SU-DHL-6 (cell line): ENCODE measurements around the gene POU2F3.

ENCODE experiments used
- H2AFZ ChIP-seq: fragments of 200-600 bp; sonication (generic); 2 replicates; pipeline ENCODE4 v1.6.1; 2014; ENCODE audit warnings: low read depth, mild to moderate bottlenecking, moderate library complexity, mixed read lengths, antibody characterized with exemption, low read length; ENCODE audit not compliant: severe bottlenecking
- H3F3A ChIP-seq: fragments of 200-600 bp; shearing (Covaris generic); 2 replicates; pipeline ENCODE4 v1.6.0; 2016; ENCODE audit warnings: antibody characterized with exemption, mild to moderate bottlenecking; ENCODE audit not compliant: insufficient read depth
- H3K27ac ChIP-seq: fragments of 200-600 bp; sonication (generic); 2 replicates; pipeline ENCODE4 v1.5.1; 2016; ENCODE audit warnings: low read depth, mild to moderate bottlenecking, low read length, moderate library complexity, mixed read lengths
- H3K27me3 ChIP-seq: fragments of 200-600 bp; sonication (generic), shearing (Covaris generic); 2 replicates; pipeline ENCODE4 v1.6.0; 2014; ENCODE audit warnings: mild to moderate bottlenecking, low read length
- H3K36me3 ChIP-seq: fragments of 200-600 bp; sonication (generic); 2 replicates; pipeline ENCODE4 v1.6.1; 2014; ENCODE audit warnings: mild to moderate bottlenecking, low read length, mixed read lengths
- H3K4me2 ChIP-seq: fragments of 300-600, 200-600 bp; shearing (Covaris generic), sonication (generic); 2 replicates; pipeline ENCODE4 v1.6.0; 2014; ENCODE audit warnings: low read length, low read depth, mild to moderate bottlenecking; ENCODE audit not compliant: poor library complexity, severe bottlenecking
- H3K4me3 ChIP-seq: fragments of 200-600 bp; sonication (generic); 2 replicates; pipeline ENCODE4 v1.5.1; 2014; ENCODE audit warnings: antibody characterized with exemption, low read length, mild to moderate bottlenecking, mixed read lengths; ENCODE audit not compliant: insufficient read depth, poor library complexity, severe bottlenecking
- H3K79me2 ChIP-seq: fragments of 200-600 bp; sonication (generic); 2 replicates; pipeline ENCODE4 v1.6.1; 2014; ENCODE audit warnings: mild to moderate bottlenecking, low read length, moderate library complexity; ENCODE audit not compliant: insufficient read depth
- H3K9ac ChIP-seq: fragments of 200-600 bp; sonication (generic); 2 replicates; pipeline ENCODE4 v1.7.0; 2014; ENCODE audit warnings: mild to moderate bottlenecking, low read length
- H3K9me2 ChIP-seq: fragments of 200-600 bp; sonication (generic); replicated peaks from 2 replicates; pipeline ENCODE4 v1.6.1; 2014; ENCODE audit warnings: low read length; ENCODE audit not compliant: insufficient read depth
- H3K9me3 ChIP-seq: fragments of 200-600 bp; sonication (generic); 2 replicates; pipeline ENCODE4 v1.6.1; 2014; ENCODE audit warnings: low read length, mixed read lengths; ENCODE audit not compliant: insufficient read depth
- H4K20me1 ChIP-seq: fragments of 200-600 bp; sonication (generic); 2 replicates; pipeline ENCODE4 v1.6.1; 2014; ENCODE audit warnings: low read depth, mild to moderate bottlenecking, antibody characterized with exemption, low read length, moderate library complexity, mixed read lengths
- CTCF ChIP-seq: fragments of 200-600 bp; sonication (generic); IDR thresholded peaks from one replicate; pipeline ENCODE4 v1.5.1; 2017; ENCODE audit warnings: antibody characterized with exemption, mild to moderate bottlenecking, low read length, moderate library complexity; ENCODE audit not compliant: insufficient read depth, poor library complexity, severe bottlenecking
- EZH2phosphoT487 ChIP-seq: fragments of 200-600 bp; sonication (generic), shearing (Covaris generic); conservative IDR thresholded peaks from 2 replicates; pipeline ENCODE4 v1.6.1; 2018; ENCODE audit warnings: mild to moderate bottlenecking, antibody characterized with exemption, low read length, moderate library complexity, mixed read lengths

Gene POU2F3

GRCh38 chr11:120224361-120224760 is 15.6 kb upstream of the POU2F3 start:
- H4K20me1 ChIP-seq: no peaks in the 10 kb centered on the region
- no peak overlapping the region for H3K4me2 ChIP-seq
- no peak for TF ChIP-seq EZH2phosphoT487
- no peak for TF ChIP-seq CTCF
- no peak overlapping the region for H3K4me3 ChIP-seq
- no peaks in the 10 kb centered on the region for H3K79me2 ChIP-seq
- no peaks in the 10 kb centered on the region for H3K36me3 ChIP-seq
- H3K27ac ChIP-seq: no peak overlapping the region
- no peak overlapping the region for H3K9ac ChIP-seq
- H3K9me3 ChIP-seq: no peaks in the 10 kb centered on the region
- no peaks in the 10 kb centered on the region for H3K9me2 ChIP-seq
- H3K27me3 ChIP-seq: no peaks in the 10 kb centered on the region
- H3F3A ChIP-seq: no peaks in the 10 kb centered on the region
- no peak overlapping the region for H2AFZ ChIP-seq

GRCh38 chr11:120224972-120225909 is 14.7 kb upstream of the POU2F3 start:
- Histone ChIP-seq H4K20me1 (no peaks in the 10 kb centered on the region), H3K27me3 (no peaks in the 10 kb centered on the region), H3K4me3 (no peak overlapping the region), H2AFZ (no peak overlapping the region), H3K36me3 (no peaks in the 10 kb centered on the region), H3K9me2 (no peaks in the 10 kb centered on the region), H3K4me2 (no peak overlapping the region), H3F3A (no peaks in the 10 kb centered on the region), H3K9me3 (no peaks in the 10 kb centered on the region), H3K79me2 (no peaks in the 10 kb centered on the region), H3K9ac (no peak overlapping the region), H3K27ac (no peak overlapping the region)
- TF ChIP-seq EZH2phosphoT487: no peak
- no peak for TF ChIP-seq CTCF

GRCh38 chr11:120226242-120226641 is 13.7 kb upstream of the POU2F3 start:
- Histone ChIP-seq H3F3A (no peaks in the 10 kb centered on the region), H4K20me1 (no peaks in the 10 kb centered on the region), H3K36me3 (no peaks in the 10 kb centered on the region), H3K27me3 (no peaks in the 10 kb centered on the region), H3K79me2 (no peaks in the 10 kb centered on the region), H2AFZ (no peak overlapping the region), H3K9ac (no peak overlapping the region), H3K9me2 (no peaks in the 10 kb centered on the region), H3K4me2 (no peak overlapping the region), H3K27ac (no peak overlapping the region), H3K9me3 (no peaks in the 10 kb centered on the region), H3K4me3 (no peak overlapping the region)
- TF ChIP-seq EZH2phosphoT487 (no peak), CTCF (no peak)
